SK-N-SH (cell line): ENCODE data around the gene ABO. TPM values are rescaled to one million over a fixed set of nuclear protein-coding genes. Genes with fewer than 3 reads are reported as not detected.

Experiments
- CTCF ChIA-PET: fragments of 300-600, 350-600 bp; formaldehyde crosslinking; extraction: SDS; loops from one replicate; lab custom pipeline; 2021; lab: Yijun Ruan, JAX
- POLR2A ChIA-PET: fragments of 350-600 bp; sonication (Branson Sonifier 250); formaldehyde crosslinking; extraction: SDS; loops from one replicate; lab custom pipeline; 2020; ENCODE audit warnings: antibody characterized with exemption, inconsistent platforms; lab: Yijun Ruan, JAX
- DNase-seq: peaks from one replicate; pipeline ENCODE4 v3.0.0; 2012
- H2AFZ ChIP-seq: fragments of 200-600 bp; sonication (generic); 2 replicates; pipeline ENCODE4 v1.8.1; 2016; ENCODE audit warnings: antibody characterized with exemption, mild to moderate bottlenecking, low read depth
- H3F3A ChIP-seq: fragments of 200-600 bp; sonication (generic); replicated peaks from 2 replicates; pipeline ENCODE3; 2016; ENCODE audit warnings: antibody characterized with exemption, mild to moderate bottlenecking; ENCODE audit not compliant: insufficient read depth
- H3K27ac ChIP-seq, 2 experiments: fragments of 200-500 bp in 1 of 2; fragments of 200-600 bp in 1 of 2; sonication (Bioruptor generic) in 1 of 2; sonication (generic), shearing (Covaris generic) in 1 of 2; 2 replicates each; pipeline versions ENCODE4 v1.5.1 to v1.6.1; 2014 to 2016; ENCODE audit warnings: low read depth in 2 of 2, inconsistent platforms in 1 of 2, low read length in 1 of 2, mild to moderate bottlenecking in 1 of 2, mixed read lengths in 1 of 2
- H3K27me3 ChIP-seq: fragments of 200-600 bp; sonication (generic), shearing (Covaris generic); 2 replicates; pipeline ENCODE4 v1.6.1; 2016; ENCODE audit warnings: mixed run types; ENCODE audit not compliant: insufficient read depth
- H3K36me3 ChIP-seq, 2 experiments: fragments of 200-500 bp in 1 of 2; fragments of 200-600 bp in 1 of 2; sonication (Bioruptor generic) in 1 of 2; sonication (generic) in 1 of 2; replicated peaks in 1 of 2; 2 replicates each; pipeline versions ENCODE3 to v1.5.1; 2014 to 2016; ENCODE audit warnings: low read length in 1 of 2, mild to moderate bottlenecking in 1 of 2; ENCODE audit not compliant: insufficient read depth in 2 of 2, control insufficient read depth in 1 of 2
- H3K4me1 ChIP-seq, 2 experiments: fragments of 200-500 bp in 1 of 2; fragments of 200-600 bp in 1 of 2; sonication (Bioruptor generic) in 1 of 2; sonication (generic), shearing (Covaris generic) in 1 of 2; 2 replicates each; pipeline versions ENCODE4 v1.5.1 to v1.6.1; 2014 to 2016; ENCODE audit warnings: low read depth in 1 of 2, low read length in 1 of 2, mixed run types in 1 of 2; ENCODE audit not compliant: insufficient read depth in 2 of 2, control insufficient read depth in 1 of 2
- H3K4me2 ChIP-seq: fragments of 200-600 bp; sonication (generic), shearing (Covaris generic); 2 replicates; pipeline ENCODE4 v1.6.1; 2017; ENCODE audit warnings: mixed run types
- H3K4me3 ChIP-seq, 2 experiments: fragments of 200-500 bp in 1 of 2; fragments of 200-600 bp in 1 of 2; sonication (Bioruptor generic) in 1 of 2; sonication (generic), shearing (Covaris generic) in 1 of 2; 2 replicates each; pipeline versions ENCODE4 v1.5.1 to v1.8.1; 2014 to 2016; ENCODE audit warnings: low read depth in 2 of 2, inconsistent platforms in 1 of 2, low read length in 1 of 2, mild to moderate bottlenecking in 1 of 2, mixed read lengths in 1 of 2, moderate library complexity in 1 of 2
- H3K79me2 ChIP-seq: fragments of 200-600 bp; sonication (generic); 2 replicates; pipeline ENCODE4 v1.8.1; 2017; ENCODE audit warnings: mild to moderate bottlenecking; ENCODE audit not compliant: insufficient read depth
- H3K9ac ChIP-seq: fragments of 200-600 bp; sonication (generic); 2 replicates; pipeline ENCODE4 v1.6.1; 2017; ENCODE audit warnings: mixed run types
- H3K9me2 ChIP-seq: fragments of 200-600 bp; sonication (generic); 2 replicates; pipeline ENCODE4 v1.6.1; 2017; ENCODE audit warnings: mixed run types
- H3K9me3 ChIP-seq: fragments of 200-600 bp; sonication (generic); 2 replicates; pipeline ENCODE4 v1.6.1; 2017; ENCODE audit warnings: mixed run types, mild to moderate bottlenecking, moderate library complexity
- H4K20me1 ChIP-seq: fragments of 200-600 bp; sonication (generic); 2 replicates; pipeline ENCODE4 v1.6.1; 2017; ENCODE audit warnings: mild to moderate bottlenecking, mixed run types; ENCODE audit not compliant: insufficient read depth
- ELF1 ChIP-seq: IDR thresholded peaks from 2 replicates; pipeline ENCODE4 v1.4.0; 2012
- EZH2phosphoT487 ChIP-seq: fragments of 200-600 bp; sonication (generic); IDR thresholded peaks from 2 replicates; pipeline ENCODE4 v1.6.1; 2017; ENCODE audit warnings: low read depth, mixed run types, mild to moderate bottlenecking, antibody characterized with exemption, moderate library complexity, borderline replicate concordance
- FOSL2 ChIP-seq: IDR thresholded peaks from 2 replicates; pipeline ENCODE4 v1.4.0; 2012; ENCODE audit warnings: low read depth, mild to moderate bottlenecking, moderate library complexity, borderline replicate concordance
- FOXJ3 ChIP-seq: sonication (generic); formaldehyde crosslinking; IDR thresholded peaks from 2 replicates; pipeline ENCODE4 v1.5.1; 2020; ENCODE audit warnings: mild to moderate bottlenecking, missing genetic modification reagents
- GABPA ChIP-seq: IDR thresholded peaks from 2 replicates; pipeline ENCODE4 v1.4.0; 2012; ENCODE audit warnings: low read depth, mild to moderate bottlenecking
- NRF1 ChIP-seq: IDR thresholded peaks from 2 replicates; pipeline ENCODE4 v1.6.1; 2012; ENCODE audit warnings: low read depth, mild to moderate bottlenecking, low read length
- RAD21 ChIP-seq: IDR thresholded peaks from 2 replicates; pipeline ENCODE4 v1.6.1; 2012; ENCODE audit warnings: mild to moderate bottlenecking, low read length
- RFX5 ChIP-seq: IDR thresholded peaks from 2 replicates; pipeline ENCODE4 v1.6.1; 2012; ENCODE audit warnings: mild to moderate bottlenecking, improper control_type of control experiment, low read length
- RXRA ChIP-seq: IDR thresholded peaks from 2 replicates; pipeline ENCODE4 v1.4.0; 2012; ENCODE audit warnings: low read depth, mild to moderate bottlenecking, borderline replicate concordance
- SIN3A ChIP-seq: IDR thresholded peaks from 2 replicates; pipeline ENCODE4 v1.6.1; 2012; ENCODE audit warnings: low read depth, mild to moderate bottlenecking, low read length, moderate library complexity, borderline replicate concordance
- TAF1 ChIP-seq: IDR thresholded peaks from 2 replicates; pipeline ENCODE4 v1.6.1; 2012; ENCODE audit warnings: low read depth, mild to moderate bottlenecking, low read length, moderate library complexity, borderline replicate concordance
- TEAD4 ChIP-seq: IDR thresholded peaks from 2 replicates; pipeline ENCODE4 v1.4.0; 2012; ENCODE audit warnings: mild to moderate bottlenecking, borderline replicate concordance; ENCODE audit not compliant: insufficient read depth
- YY1 ChIP-seq: IDR thresholded peaks from 2 replicates; pipeline ENCODE4 v1.4.0; 2012; ENCODE audit warnings: low read depth, mild to moderate bottlenecking
- WGBS: methylation state at CpG from one replicate; pipeline ENCODE4 v1.1.6; 2017; ENCODE audit warnings: low lambda C conversion rate; 5-methylcytosine and 5-hydroxymethylcytosine counted together
- polyA plus RNA-seq, 3 experiments: library from polyadenylated mRNA; depleted of rRNA; stranded (reverse); fragments of >200 nt; gene quantifications; 2 replicates each; pipeline ENCODE4 v1.2.3, GENCODE V29; 2012
- TF ChIP-seq, protein P1 (sequence below): IDR thresholded peaks from 2 replicates; pipeline ENCODE4 v1.6.1; 2012; ENCODE audit warnings: mild to moderate bottlenecking, low read depth, low read length, moderate library complexity
- TF ChIP-seq, protein P2 (sequence below): IDR thresholded peaks from 2 replicates; pipeline ENCODE4 v1.4.0; 2012; ENCODE audit warnings: low read depth, borderline replicate concordance

The ABO gene
- polyA plus RNA-seq, 1 of the 3 experiments (the other 2 are of a cell fraction) = not detected

DNA sequence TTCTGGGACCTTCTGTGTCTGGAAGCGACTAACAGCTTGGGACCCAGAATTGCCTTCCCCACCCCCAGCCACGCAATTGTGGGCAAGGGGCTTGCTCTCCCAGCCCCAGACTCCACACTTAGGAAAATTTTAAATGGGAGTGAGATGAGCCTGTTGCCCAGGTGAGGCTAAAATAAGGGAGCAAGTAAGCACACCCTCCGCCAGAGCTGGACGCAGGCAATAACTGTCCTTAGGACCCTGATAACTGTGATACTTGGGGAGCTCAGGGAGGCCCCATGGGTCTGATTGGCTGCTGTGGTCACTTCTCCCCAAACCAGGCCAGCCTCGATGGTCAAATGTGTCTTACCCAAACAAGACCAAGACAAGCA, 13.3 kb downstream of the ABO start:
- no peak for DNase-seq
- no peaks in the 10 kb centered on the region for H3K36me3 ChIP-seq
- no peaks in the 10 kb centered on the region for H3K9me2 ChIP-seq
- CTCF ChIA-PET = no interaction called here
- no peak overlapping the region for H3K4me2 ChIP-seq
- no peaks in the 10 kb centered on the region for H3F3A ChIP-seq
- peaks cover 29% of the 10 kb centered on the region for H3K27me3 ChIP-seq
- WGBS = 10% methylated on average over 3 of the region's 5 CpGs
- no peaks in the 10 kb centered on the region; a peak in 1 of 4 replicates for H3K4me1 ChIP-seq
- no peak overlapping the region for H3K9ac ChIP-seq
- H3K27ac ChIP-seq = no peak overlapping the region
- POLR2A ChIA-PET = no interaction called here
- no peaks in the 10 kb centered on the region for H4K20me1 ChIP-seq
- H3K9me3 ChIP-seq = no peaks in the 10 kb centered on the region
- H3K4me3 ChIP-seq = no peak overlapping the region
- H2AFZ ChIP-seq = no peak overlapping the region
- TF ChIP-seq EZH2phosphoT487 (no peak), TAF1 (no peak), FOSL2 (no peak), SIN3A (no peak), ELF1 (no peak), YY1 (no peak), RAD21 (no peak), GABPA (no peak), FOXJ3 (CRISPR knock-in tag) (no peak), TEAD4 (no peak), RFX5 (no peak), RXRA (no peak), NRF1 (no peak)
- TF ChIP-seq, protein P1, sequence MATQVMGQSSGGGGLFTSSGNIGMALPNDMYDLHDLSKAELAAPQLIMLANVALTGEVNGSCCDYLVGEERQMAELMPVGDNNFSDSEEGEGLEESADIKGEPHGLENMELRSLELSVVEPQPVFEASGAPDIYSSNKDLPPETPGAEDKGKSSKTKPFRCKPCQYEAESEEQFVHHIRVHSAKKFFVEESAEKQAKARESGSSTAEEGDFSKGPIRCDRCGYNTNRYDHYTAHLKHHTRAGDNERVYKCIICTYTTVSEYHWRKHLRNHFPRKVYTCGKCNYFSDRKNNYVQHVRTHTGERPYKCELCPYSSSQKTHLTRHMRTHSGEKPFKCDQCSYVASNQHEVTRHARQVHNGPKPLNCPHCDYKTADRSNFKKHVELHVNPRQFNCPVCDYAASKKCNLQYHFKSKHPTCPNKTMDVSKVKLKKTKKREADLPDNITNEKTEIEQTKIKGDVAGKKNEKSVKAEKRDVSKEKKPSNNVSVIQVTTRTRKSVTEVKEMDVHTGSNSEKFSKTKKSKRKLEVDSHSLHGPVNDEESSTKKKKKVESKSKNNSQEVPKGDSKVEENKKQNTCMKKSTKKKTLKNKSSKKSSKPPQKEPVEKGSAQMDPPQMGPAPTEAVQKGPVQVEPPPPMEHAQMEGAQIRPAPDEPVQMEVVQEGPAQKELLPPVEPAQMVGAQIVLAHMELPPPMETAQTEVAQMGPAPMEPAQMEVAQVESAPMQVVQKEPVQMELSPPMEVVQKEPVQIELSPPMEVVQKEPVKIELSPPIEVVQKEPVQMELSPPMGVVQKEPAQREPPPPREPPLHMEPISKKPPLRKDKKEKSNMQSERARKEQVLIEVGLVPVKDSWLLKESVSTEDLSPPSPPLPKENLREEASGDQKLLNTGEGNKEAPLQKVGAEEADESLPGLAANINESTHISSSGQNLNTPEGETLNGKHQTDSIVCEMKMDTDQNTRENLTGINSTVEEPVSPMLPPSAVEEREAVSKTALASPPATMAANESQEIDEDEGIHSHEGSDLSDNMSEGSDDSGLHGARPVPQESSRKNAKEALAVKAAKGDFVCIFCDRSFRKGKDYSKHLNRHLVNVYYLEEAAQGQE = no peak
- TF ChIP-seq, protein P2, sequence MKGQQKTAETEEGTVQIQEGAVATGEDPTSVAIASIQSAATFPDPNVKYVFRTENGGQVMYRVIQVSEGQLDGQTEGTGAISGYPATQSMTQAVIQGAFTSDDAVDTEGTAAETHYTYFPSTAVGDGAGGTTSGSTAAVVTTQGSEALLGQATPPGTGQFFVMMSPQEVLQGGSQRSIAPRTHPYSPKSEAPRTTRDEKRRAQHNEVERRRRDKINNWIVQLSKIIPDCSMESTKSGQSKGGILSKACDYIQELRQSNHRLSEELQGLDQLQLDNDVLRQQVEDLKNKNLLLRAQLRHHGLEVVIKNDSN = no peak
- no peaks in the 10 kb centered on the region for H3K79me2 ChIP-seq
